HEK293T (cell line): ENCODE results near the gene ZNF782.

Experiments used
- ARNT ChIP-seq: fragments of 450-650 bp; IDR thresholded peaks from 2 replicates; pipeline ENCODE4 v1.6.1; 2017; ENCODE audit warnings: mild to moderate bottlenecking
- BHLHE40 ChIP-seq: fragments of 450-650 bp; IDR thresholded peaks from 2 replicates; pipeline ENCODE4 v1.6.1; 2016; ENCODE audit warnings: mild to moderate bottlenecking, moderate library complexity, borderline replicate concordance
- CTBP1 ChIP-seq: fragments of 450-650 bp; IDR thresholded peaks from 2 replicates; pipeline ENCODE4 v1.6.1; 2016; ENCODE audit warnings: borderline replicate concordance
- FOXA1 ChIP-seq: fragments of 450-650 bp; IDR thresholded peaks from 2 replicates; pipeline ENCODE4 v1.6.1; 2016; ENCODE audit warnings: mild to moderate bottlenecking
- FOXM1 ChIP-seq: fragments of 450-650 bp; IDR thresholded peaks from 2 replicates; pipeline ENCODE4 v1.6.1; 2017; ENCODE audit warnings: mild to moderate bottlenecking, borderline replicate concordance
- HDGF ChIP-seq: fragments of 450-650 bp; IDR thresholded peaks from 2 replicates; pipeline ENCODE4 v1.6.1; 2017; ENCODE audit warnings: antibody characterized with exemption, borderline replicate concordance
- L3MBTL2 ChIP-seq: fragments of 450-650 bp; conservative IDR thresholded peaks from 2 replicates; pipeline ENCODE4 v1.6.1; 2016; ENCODE audit warnings: mild to moderate bottlenecking
- LEF1 ChIP-seq: fragments of 450-650 bp; IDR thresholded peaks from 2 replicates; pipeline ENCODE4 v1.6.1; 2017; ENCODE audit warnings: mild to moderate bottlenecking, borderline replicate concordance
- NFRKB ChIP-seq: fragments of 450-650 bp; IDR thresholded peaks from 2 replicates; pipeline ENCODE4 v1.6.1; 2016; ENCODE audit warnings: mild to moderate bottlenecking, moderate library complexity
- SP1 ChIP-seq: fragments of 450-650 bp; IDR thresholded peaks from 2 replicates; pipeline ENCODE4 v1.6.1; 2017
- TARDBP ChIP-seq: fragments of 450-650 bp; IDR thresholded peaks from 2 replicates; pipeline ENCODE4 v1.6.1; 2016
- ZNF384 ChIP-seq: fragments of 450-650 bp; IDR thresholded peaks from 2 replicates; pipeline ENCODE4 v1.6.1; 2016
- TF ChIP-seq, protein P1 (sequence below): fragments of 450-650 bp; IDR thresholded peaks from 2 replicates; pipeline ENCODE4 v1.6.1; 2016

DNA sequence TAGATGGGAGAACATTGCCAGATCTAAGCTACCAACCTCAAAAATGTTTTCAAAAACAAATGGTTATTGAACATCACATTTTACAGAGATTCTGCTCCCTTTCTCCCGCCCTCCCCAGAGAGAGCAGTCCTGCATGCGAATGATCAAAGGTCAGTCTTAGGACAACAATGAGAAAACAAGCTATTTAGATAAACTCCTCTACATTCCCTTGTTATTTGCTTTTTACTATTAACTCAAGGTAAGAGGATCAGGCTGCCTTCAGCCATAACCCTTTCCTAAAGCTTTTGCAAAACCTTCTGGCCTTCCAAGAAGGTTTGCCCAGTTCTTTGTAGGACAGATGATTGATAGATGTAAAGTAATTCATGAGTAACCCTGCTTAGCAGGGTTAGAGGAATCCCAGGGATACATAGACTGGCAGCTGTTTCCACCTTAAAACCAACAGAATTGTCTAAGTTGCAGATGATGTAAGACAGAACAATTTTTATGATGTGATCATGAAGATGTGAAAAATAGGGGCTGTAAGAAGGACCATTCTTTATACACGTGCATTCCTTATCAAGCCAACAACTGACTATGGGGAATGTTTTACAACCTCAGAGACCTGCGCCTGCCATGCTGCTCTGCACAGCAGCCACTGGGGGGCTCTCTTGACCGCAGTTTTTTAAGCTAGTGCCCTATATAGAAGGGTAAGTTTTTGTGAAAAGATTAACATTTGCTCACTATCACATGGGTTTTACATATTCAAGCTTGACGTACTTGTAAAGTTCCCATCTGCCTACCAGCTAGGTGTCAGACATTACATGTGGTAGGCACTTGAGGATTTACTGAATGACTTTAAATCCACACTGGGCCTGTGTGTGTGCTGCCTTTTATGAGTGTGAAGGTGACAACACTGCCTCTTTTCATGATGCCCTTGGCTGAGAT is 2.3 kb upstream of the ZNF782 start:
- no peak for TF ChIP-seq BHLHE40
- TF ChIP-seq LEF1 = no peak
- no peak for TF ChIP-seq CTBP1
- TF ChIP-seq ZNF384 = no peak
- TF ChIP-seq TARDBP = no peak
- TF ChIP-seq, protein P1, sequence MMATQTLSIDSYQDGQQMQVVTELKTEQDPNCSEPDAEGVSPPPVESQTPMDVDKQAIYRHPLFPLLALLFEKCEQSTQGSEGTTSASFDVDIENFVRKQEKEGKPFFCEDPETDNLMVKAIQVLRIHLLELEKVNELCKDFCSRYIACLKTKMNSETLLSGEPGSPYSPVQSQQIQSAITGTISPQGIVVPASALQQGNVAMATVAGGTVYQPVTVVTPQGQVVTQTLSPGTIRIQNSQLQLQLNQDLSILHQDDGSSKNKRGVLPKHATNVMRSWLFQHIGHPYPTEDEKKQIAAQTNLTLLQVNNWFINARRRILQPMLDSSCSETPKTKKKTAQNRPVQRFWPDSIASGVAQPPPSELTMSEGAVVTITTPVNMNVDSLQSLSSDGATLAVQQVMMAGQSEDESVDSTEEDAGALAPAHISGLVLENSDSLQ = no peak
- TF ChIP-seq FOXA1 = no peak
- TF ChIP-seq SP1 = no peak
- TF ChIP-seq L3MBTL2 = no peak
- TF ChIP-seq ARNT = no peak
- no peak for TF ChIP-seq NFRKB
- TF ChIP-seq HDGF = no peak
- TF ChIP-seq FOXM1 = no peak
